Gastroesophageal sphincter (tissue), 3 donors: Measurements from ENCODE around the gene NEU3.

Experiments
- CTCF ChIP-seq, 4 experiments: fragments of 200-600 bp in 2 of 4; fragments of 450-650 bp in 2 of 4; sonication (generic) in 1 of 4; IDR thresholded peaks; one replicate each; pipeline ENCODE4 v1.5.1; 2017 to 2019; ENCODE audit warnings: antibody characterized with exemption in 4 of 4, mild to moderate bottlenecking in 2 of 4, moderate library complexity in 2 of 4
- EP300 ChIP-seq: sonication (generic); formaldehyde crosslinking; IDR thresholded peaks from one replicate; pipeline ENCODE4 v1.6.1; 2017; ENCODE audit warnings: antibody characterized with exemption, mild to moderate bottlenecking

- no peak for TF ChIP-seq CTCF (IDR thresholded peaks at IDR 0.05)
- TF ChIP-seq EP300, result no peak
Measured at GRCh38 chr11:74978041-74978440, 10.7 kb upstream of the NEU3 start.
